Transverse colon (tissue), 4 donors: ENCODE data around the gene HK2.

ENCODE experiments used
- POLR2A ChIP-seq: fragments of 450-650 bp; IDR thresholded peaks from one replicate; pipeline ENCODE4 v1.6.1; 2016; ENCODE audit warnings: antibody characterized with exemption, mild to moderate bottlenecking, moderate library complexity
- POLR2AphosphoS5 ChIP-seq, 3 donors: sonication (generic); formaldehyde crosslinking; IDR thresholded peaks; one replicate each; pipeline ENCODE4 v1.6.1; 2016; ENCODE audit warnings: antibody characterized with exemption in 3 of 3
- TF ChIP-seq, protein P1 (sequence below), 5 experiments: fragments of 200-600 bp in 3 of 5; fragments of 450-650 bp in 2 of 5; sonication (generic) in 3 of 5; IDR thresholded peaks; 1 replicate in 2 of 5; 2 replicates in 3 of 5; pipeline ENCODE4 v1.5.1; 2016 to 2017; ENCODE audit warnings: antibody characterized with exemption in 5 of 5, inconsistent platforms in 3 of 5, mild to moderate bottlenecking in 2 of 5, moderate library complexity in 1 of 5

DNA sequence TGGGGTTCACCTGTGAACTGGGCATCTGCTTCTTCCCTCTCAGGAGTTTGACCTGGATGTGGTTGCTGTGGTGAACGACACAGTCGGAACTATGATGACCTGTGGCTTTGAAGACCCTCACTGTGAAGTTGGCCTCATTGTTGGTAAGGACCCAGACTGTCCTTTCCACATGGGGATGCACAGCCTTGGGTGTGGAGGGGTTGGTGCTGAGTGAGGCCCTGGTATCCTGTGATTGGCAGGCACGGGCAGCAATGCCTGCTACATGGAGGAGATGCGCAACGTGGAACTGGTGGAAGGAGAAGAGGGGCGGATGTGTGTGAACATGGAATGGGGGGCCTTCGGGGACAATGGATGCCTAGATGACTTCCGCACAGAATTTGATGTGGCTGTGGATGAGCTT, 52.3 kb downstream of the HK2 start:
- TF ChIP-seq, protein P1, sequence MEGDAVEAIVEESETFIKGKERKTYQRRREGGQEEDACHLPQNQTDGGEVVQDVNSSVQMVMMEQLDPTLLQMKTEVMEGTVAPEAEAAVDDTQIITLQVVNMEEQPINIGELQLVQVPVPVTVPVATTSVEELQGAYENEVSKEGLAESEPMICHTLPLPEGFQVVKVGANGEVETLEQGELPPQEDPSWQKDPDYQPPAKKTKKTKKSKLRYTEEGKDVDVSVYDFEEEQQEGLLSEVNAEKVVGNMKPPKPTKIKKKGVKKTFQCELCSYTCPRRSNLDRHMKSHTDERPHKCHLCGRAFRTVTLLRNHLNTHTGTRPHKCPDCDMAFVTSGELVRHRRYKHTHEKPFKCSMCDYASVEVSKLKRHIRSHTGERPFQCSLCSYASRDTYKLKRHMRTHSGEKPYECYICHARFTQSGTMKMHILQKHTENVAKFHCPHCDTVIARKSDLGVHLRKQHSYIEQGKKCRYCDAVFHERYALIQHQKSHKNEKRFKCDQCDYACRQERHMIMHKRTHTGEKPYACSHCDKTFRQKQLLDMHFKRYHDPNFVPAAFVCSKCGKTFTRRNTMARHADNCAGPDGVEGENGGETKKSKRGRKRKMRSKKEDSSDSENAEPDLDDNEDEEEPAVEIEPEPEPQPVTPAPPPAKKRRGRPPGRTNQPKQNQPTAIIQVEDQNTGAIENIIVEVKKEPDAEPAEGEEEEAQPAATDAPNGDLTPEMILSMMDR (IDR thresholded peaks at IDR 0.05) = no peak
- no peak for TF ChIP-seq POLR2AphosphoS5 (IDR thresholded peaks at IDR 0.05)
- no peak for TF ChIP-seq POLR2A
